ENCODE data around the gene SLC48A1.
A peak's percentile ranks its signal among the peaks of the same experiment; 100 is the strongest.

The SLC48A1 gene

GRCh38 chr12:47744778-47745436 lies 28.1 kb upstream of the SLC48A1 start:
- DNase-seq, result no peak

GRCh38 chr12:47745485-47746041 lies 27.5 kb upstream of the SLC48A1 start:
- no peak for DNase-seq

GRCh38 chr12:47746073-47746472 lies 27.0 kb upstream of the SLC48A1 start:
- DNase-seq, result no peak

- DNase-seq, result no peak
Observed at GRCh38 chr12:47746523-47746922, 26.5 kb upstream of the SLC48A1 start.

- DNase-seq, result no peak
Observed at GRCh38 chr12:47747126-47747525, 25.9 kb upstream of the SLC48A1 start.

- DNase-seq, result no peak
Observed at GRCh38 chr12:47747596-47748506, 25.2 kb upstream of the SLC48A1 start.

GRCh38 chr12:47748507-47748828 lies 24.6 kb upstream of the SLC48A1 start:
- no peak for DNase-seq

- DNase-seq, result no peak
Observed at GRCh38 chr12:47748899-47749298, 24.1 kb upstream of the SLC48A1 start.

GRCh38 chr12:47750229-47750798 lies 22.7 kb upstream of the SLC48A1 start:
- DNase-seq, result no peak

GRCh38 chr12:47750916-47751470 lies 22.0 kb upstream of the SLC48A1 start:
- DNase-seq, result no peak

GRCh38 chr12:47751561-47751960 lies 21.5 kb upstream of the SLC48A1 start:
- no peak for DNase-seq

- no peak for DNase-seq
Observed at GRCh38 chr12:47752121-47752520, 20.9 kb upstream of the SLC48A1 start.

- peak; percentile 45 for DNase-seq
Observed at GRCh38 chr12:47752552-47752951, 20.5 kb upstream of the SLC48A1 start.

GRCh38 chr12:47753021-47754001 lies 19.7 kb upstream of the SLC48A1 start:
- no peak for DNase-seq

GRCh38 chr12:47754126-47754525 lies 18.9 kb upstream of the SLC48A1 start:
- no peak for DNase-seq

- no peak for DNase-seq
Observed at GRCh38 chr12:47754881-47755280, 18.2 kb upstream of the SLC48A1 start.

GRCh38 chr12:47755655-47756562 lies 17.1 kb upstream of the SLC48A1 start:
- no peak for DNase-seq

- DNase-seq, result no peak
Observed at GRCh38 chr12:47757364-47757839, 15.6 kb upstream of the SLC48A1 start.

GRCh38 chr12:47757840-47758583 lies 15.0 kb upstream of the SLC48A1 start:
- DNase-seq, result no peak

- DNase-seq, result no peak
Observed at GRCh38 chr12:47758584-47758833, 14.5 kb upstream of the SLC48A1 start.
